ENCODE data around the gene ADIPOR2. TPM values are rescaled to one million over a fixed set of nuclear protein-coding genes. Genes with fewer than 3 reads are reported as not detected.

Gene ADIPOR2, protein sequence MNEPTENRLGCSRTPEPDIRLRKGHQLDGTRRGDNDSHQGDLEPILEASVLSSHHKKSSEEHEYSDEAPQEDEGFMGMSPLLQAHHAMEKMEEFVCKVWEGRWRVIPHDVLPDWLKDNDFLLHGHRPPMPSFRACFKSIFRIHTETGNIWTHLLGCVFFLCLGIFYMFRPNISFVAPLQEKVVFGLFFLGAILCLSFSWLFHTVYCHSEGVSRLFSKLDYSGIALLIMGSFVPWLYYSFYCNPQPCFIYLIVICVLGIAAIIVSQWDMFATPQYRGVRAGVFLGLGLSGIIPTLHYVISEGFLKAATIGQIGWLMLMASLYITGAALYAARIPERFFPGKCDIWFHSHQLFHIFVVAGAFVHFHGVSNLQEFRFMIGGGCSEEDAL
- total RNA-seq, result 16.1 and 18.0 TPM in 2 replicates

DNA sequence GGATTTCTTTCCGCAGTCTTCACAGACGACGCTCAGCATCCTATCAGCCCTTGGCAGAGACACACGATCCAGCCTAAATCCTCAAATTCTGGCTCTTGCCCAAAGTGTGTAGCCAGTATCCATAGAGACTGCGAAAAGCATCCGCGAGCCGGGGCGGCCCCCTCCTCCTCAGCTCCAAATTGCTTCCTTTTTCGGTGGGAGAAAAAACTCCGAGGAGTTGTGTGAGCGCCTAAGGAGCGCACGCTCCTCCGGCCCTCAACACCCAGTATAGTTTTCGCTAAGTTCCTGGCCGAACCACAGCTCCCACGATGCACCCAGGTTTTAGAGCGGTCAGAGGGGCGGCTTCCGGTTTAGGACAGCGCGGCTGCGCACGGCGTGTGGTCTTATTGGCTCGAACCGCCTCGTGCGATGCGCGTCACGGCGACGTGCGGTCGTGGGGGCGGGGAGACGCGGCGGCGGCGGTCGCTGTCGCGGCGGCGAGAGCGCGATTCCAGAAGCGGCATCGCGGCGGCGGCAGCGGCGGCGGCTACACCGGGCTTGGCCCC, at the start of gene ADIPOR2:
Gene ADIPOR2 (plus strand): TSS at position 493 of the 545 bp plus-strand sequence. CDS start 63,274 bp downstream, outside the sequence.

DNA sequence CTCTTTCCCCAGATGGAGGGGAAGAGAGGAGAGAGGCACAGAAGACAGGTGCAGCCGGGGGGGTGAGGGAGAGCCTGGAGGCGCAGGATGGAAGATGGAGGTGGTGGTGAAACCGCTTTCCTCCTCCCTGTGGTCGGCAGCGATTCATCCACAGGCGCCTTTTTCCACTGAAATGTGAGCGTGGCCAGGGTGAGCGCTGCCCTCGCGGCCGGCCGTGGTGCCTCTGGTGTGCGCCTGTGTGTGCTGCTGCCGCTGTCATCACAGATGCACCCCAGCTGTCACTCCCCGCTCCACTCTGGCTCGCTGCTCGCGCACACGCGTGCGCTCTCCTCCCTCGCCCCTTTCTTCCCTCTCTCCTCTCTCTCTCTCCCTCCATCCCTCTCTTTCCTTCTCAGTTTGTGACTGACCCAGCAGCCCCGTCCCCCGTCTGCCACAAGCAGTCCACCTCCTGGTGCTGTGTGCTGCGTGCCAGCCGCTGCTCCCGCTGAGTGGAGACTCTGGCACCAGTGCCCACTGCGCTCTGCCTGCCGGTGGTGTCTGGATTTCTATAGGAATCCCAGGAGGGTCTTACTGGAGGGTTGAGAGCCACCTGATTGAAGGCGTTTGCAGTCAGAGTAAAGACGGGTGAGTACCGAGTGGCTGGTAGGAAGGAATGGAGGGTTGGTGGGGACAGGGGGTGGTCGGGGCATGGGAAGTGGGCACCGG, 129.5 kb downstream of the ADIPOR2 start, which contains the start of gene LRTM2:
Gene LRTM2 (plus strand): TSS at position 375 of the 705 bp plus-strand sequence. CDS start 7,584 bp downstream, outside the sequence.

Other genes with a start within 250 kb of the ADIPOR2 start
- gene FBXL14, start 96.5 kb upstream of the ADIPOR2 start, total RNA-seq, result 5.2 and 7.1 TPM in 2 replicates
- gene WNT5B, start 61.8 kb upstream of the ADIPOR2 start, total RNA-seq, result 14.0 and 20.4 TPM in 2 replicates
- gene LRTM2, start 129.5 kb downstream of the ADIPOR2 start, total RNA-seq, result not detected in 2 replicates
- 0.09 and 0.35 TPM in 2 replicates for gene CACNA2D4, start 227.6 kb downstream of the ADIPOR2 start, total RNA-seq

Data from pericardium fibroblast (primary cell).